OCI-LY7 (cell line): ENCODE measurements around the gene ULK3. TPM values are rescaled to one million over a fixed set of nuclear protein-coding genes. Genes with fewer than 3 reads are reported as not detected.

Source experiments
- BruUV-seq: library from RNA; stranded (reverse); fragments of 400-500 nt; replicated peaks from 2 replicates; lab custom pipeline; 2021; lab: Mats Ljungman, UMichigan
- CTCF ChIA-PET: fragments of 300-600 bp; sonication (Branson Sonifier 250); formaldehyde crosslinking; loops from one replicate; lab custom pipeline; 2022; ENCODE audit warnings: antibody characterized with exemption; ENCODE audit not compliant: unreplicated experiment; lab: Charles Lee
- POLR2A ChIA-PET: fragments of 300-600 bp; sonication (Branson Sonifier 250); formaldehyde crosslinking; loops from one replicate; lab custom pipeline; 2022; ENCODE audit warnings: antibody characterized with exemption; lab: Charles Lee
- DNase-seq: peaks from one replicate; pipeline ENCODE4 v3.0.0-alpha.2; 2015; ENCODE audit warnings: low spot score
- H2AFZ ChIP-seq: fragments of 200-600 bp; sonication (generic), shearing (Covaris generic); 2 replicates; pipeline ENCODE4 v1.6.1; 2014; ENCODE audit warnings: mild to moderate bottlenecking, antibody characterized with exemption, low read length, moderate library complexity
- H3K27ac ChIP-seq: fragments of 200-600 bp; sonication (generic); 2 replicates; pipeline ENCODE4 v1.5.1; 2014; ENCODE audit warnings: mixed run types, low read depth, mild to moderate bottlenecking, moderate library complexity, low read length, inconsistent platforms; ENCODE audit not compliant: poor library complexity, severe bottlenecking
- H3K36me3 ChIP-seq: fragments of 200-600 bp; sonication (generic); 2 replicates; pipeline ENCODE4 v1.6.1; 2014; ENCODE audit warnings: mild to moderate bottlenecking, antibody characterized with exemption, low read length, moderate library complexity, mixed read lengths; ENCODE audit not compliant: insufficient read depth
- H3K4me1 ChIP-seq: fragments of 200-600 bp; sonication (generic); 2 replicates; pipeline ENCODE4 v1.5.1; 2014; ENCODE audit warnings: mild to moderate bottlenecking, low read length; ENCODE audit not compliant: insufficient read depth, poor library complexity, severe bottlenecking
- H3K4me2 ChIP-seq: fragments of 200-600 bp; sonication (generic); 2 replicates; pipeline ENCODE4 v1.6.1; 2014; ENCODE audit warnings: mild to moderate bottlenecking, low read length
- H3K4me3 ChIP-seq: fragments of 200-600 bp; sonication (generic); 2 replicates; pipeline ENCODE4 v1.5.1; 2014; ENCODE audit warnings: mild to moderate bottlenecking, low read depth, low read length; ENCODE audit not compliant: poor library complexity, severe bottlenecking
- H3K79me2 ChIP-seq: fragments of 200-600 bp; sonication (generic); 2 replicates; pipeline ENCODE4 v1.6.1; 2016; ENCODE audit warnings: low read depth, mild to moderate bottlenecking, low read length, moderate library complexity, mixed read lengths; ENCODE audit not compliant: insufficient read depth
- H3K9me2 ChIP-seq: fragments of 200-600 bp; sonication (generic); 2 replicates; pipeline ENCODE4 v1.6.1; 2016; ENCODE audit warnings: mild to moderate bottlenecking, low read length, mixed read lengths; ENCODE audit not compliant: insufficient read depth
- H3K9me3 ChIP-seq: fragments of 200-600 bp; sonication (generic); 2 replicates; pipeline ENCODE4 v1.6.1; 2014; ENCODE audit warnings: mild to moderate bottlenecking, mixed run types, low read length, mixed read lengths
- H4K20me1 ChIP-seq: fragments of 200-600 bp; sonication (generic); 2 replicates; pipeline ENCODE4 v1.6.1; 2014; ENCODE audit warnings: mild to moderate bottlenecking, antibody characterized with exemption, low read length, moderate library complexity, mixed read lengths; ENCODE audit not compliant: insufficient read depth
- EZH2phosphoT487 ChIP-seq: fragments of 200-600 bp; sonication (generic); IDR thresholded peaks from 2 replicates; pipeline ENCODE4 v1.6.1; 2018; ENCODE audit warnings: low read depth, borderline replicate concordance, mild to moderate bottlenecking, mixed run types, antibody characterized with exemption, low read length, moderate library complexity, mixed read lengths
- intact Hi-C: fragments of 100-400 bp; cut with micrococcal nuclease; formaldehyde crosslinking; loops from one replicate; pipeline ENCODE4 v1.10.0; 2022; ENCODE audit not compliant: unreplicated experiment
- total RNA-seq, 2 experiments: library from RNA; depleted of rRNA in 1 of 2; stranded (reverse); fragments of >200 nt in 1 of 2; shearing (Covaris generic) in 1 of 2; gene quantifications; 2 replicates each; pipeline ENCODE4 v1.2.3, GENCODE V29; 2014 to 2022
- TF ChIP-seq, protein P1 (sequence below): fragments of 200-600 bp; sonication (generic); conservative IDR thresholded peaks from 2 replicates; pipeline ENCODE4 v1.5.1; 2014; ENCODE audit warnings: mild to moderate bottlenecking, antibody characterized with exemption, low read length, moderate library complexity, mixed read lengths

The ULK3 gene
- total RNA-seq, 2 experiments from 2014 or later = 31.7 to 46.4 TPM

GRCh38 chr15:74830868-74831267, 12.1 kb downstream of the ULK3 start:
- BruUV-seq = no TSS peak
- POLR2A ChIA-PET = interaction anchor here (2.9 kb wide), 1 partner anchor 10 kb away, joined by 12 read pairs; no protein-coding TSS in a partner anchor
- intact Hi-C loops = no loop called here
- H3K27ac ChIP-seq = no peak overlapping the region
- H2AFZ ChIP-seq = no peak overlapping the region
- no peaks in the 10 kb centered on the region for H3K9me2 ChIP-seq
- H3K4me3 ChIP-seq = no peak overlapping the region
- no peak overlapping the region for H3K4me2 ChIP-seq
- peaks cover 23% of the 10 kb centered on the region for H3K4me1 ChIP-seq
- no peak for DNase-seq
- no peaks in the 10 kb centered on the region for H3K79me2 ChIP-seq
- H4K20me1 ChIP-seq = no peaks in the 10 kb centered on the region
- no peak for TF ChIP-seq EZH2phosphoT487
- TF ChIP-seq, protein P1, sequence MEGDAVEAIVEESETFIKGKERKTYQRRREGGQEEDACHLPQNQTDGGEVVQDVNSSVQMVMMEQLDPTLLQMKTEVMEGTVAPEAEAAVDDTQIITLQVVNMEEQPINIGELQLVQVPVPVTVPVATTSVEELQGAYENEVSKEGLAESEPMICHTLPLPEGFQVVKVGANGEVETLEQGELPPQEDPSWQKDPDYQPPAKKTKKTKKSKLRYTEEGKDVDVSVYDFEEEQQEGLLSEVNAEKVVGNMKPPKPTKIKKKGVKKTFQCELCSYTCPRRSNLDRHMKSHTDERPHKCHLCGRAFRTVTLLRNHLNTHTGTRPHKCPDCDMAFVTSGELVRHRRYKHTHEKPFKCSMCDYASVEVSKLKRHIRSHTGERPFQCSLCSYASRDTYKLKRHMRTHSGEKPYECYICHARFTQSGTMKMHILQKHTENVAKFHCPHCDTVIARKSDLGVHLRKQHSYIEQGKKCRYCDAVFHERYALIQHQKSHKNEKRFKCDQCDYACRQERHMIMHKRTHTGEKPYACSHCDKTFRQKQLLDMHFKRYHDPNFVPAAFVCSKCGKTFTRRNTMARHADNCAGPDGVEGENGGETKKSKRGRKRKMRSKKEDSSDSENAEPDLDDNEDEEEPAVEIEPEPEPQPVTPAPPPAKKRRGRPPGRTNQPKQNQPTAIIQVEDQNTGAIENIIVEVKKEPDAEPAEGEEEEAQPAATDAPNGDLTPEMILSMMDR = no peak
- H3K9me3 ChIP-seq = no peaks in the 10 kb centered on the region
- CTCF ChIA-PET = no interaction called here
- peaks cover 2% of the 10 kb centered on the region; the same call in 1 of the 2 replicates for H3K36me3 ChIP-seq

DNA sequence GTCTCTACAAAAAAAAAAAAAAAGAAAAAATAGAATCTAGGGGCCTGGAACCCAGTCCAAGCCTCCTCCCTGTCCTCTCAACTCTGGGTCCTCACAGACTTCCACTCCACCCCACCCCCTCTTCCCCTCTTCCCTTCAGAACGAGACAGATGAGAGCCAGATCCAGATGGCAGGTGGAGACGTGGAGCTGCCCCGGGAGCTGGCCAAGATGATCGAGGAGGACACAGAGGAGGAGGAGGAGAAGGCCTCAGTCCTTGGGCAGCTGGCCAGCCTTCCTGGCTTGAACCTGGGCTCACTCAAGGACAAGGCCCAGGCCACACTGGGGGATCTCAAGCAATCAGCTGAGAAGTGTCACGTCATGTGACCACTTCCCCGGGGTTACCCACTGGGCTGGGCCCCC, 13.0 kb downstream of the ULK3 start:
- H3K79me2 ChIP-seq = no peaks in the 10 kb centered on the region
- DNase-seq = no peak
- no peaks in the 10 kb centered on the region for H4K20me1 ChIP-seq
- H3K27ac ChIP-seq = no peak overlapping the region
- intact Hi-C loops = no loop called here
- no peak overlapping the region for H2AFZ ChIP-seq
- ChIA-PET CTCF (interaction anchor here (0.6 kb wide), 1 partner anchor 57 kb away, joined by 6 read pairs; no protein-coding TSS in a partner anchor), POLR2A (interaction anchor here (0.7 to 2.9 kb wide), 3 partner anchors 9 to 57 kb away, joined by 3 to 12 read pairs (median 5); no protein-coding TSS in a partner anchor)
- BruUV-seq = no TSS peak
- H3K9me3 ChIP-seq = no peaks in the 10 kb centered on the region
- no peaks in the 10 kb centered on the region for H3K36me3 ChIP-seq
- no peak overlapping the region for H3K4me3 ChIP-seq
- no peak overlapping the region for H3K4me2 ChIP-seq
- peaks cover 23% of the 10 kb centered on the region for H3K4me1 ChIP-seq
- no peaks in the 10 kb centered on the region for H3K9me2 ChIP-seq
- no peak for TF ChIP-seq EZH2phosphoT487
- TF ChIP-seq, protein P1 = no peak

GRCh38 chr15:74829486-74829885, 13.5 kb downstream of the ULK3 start:
- Histone ChIP-seq H3K9me2 (no peaks in the 10 kb centered on the region), H3K36me3 (no peaks in the 10 kb centered on the region), H3K4me1 (peaks cover 23% of the 10 kb centered on the region), H4K20me1 (no peaks in the 10 kb centered on the region), H3K9me3 (no peaks in the 10 kb centered on the region), H3K4me2 (no peak overlapping the region), H3K79me2 (no peaks in the 10 kb centered on the region), H2AFZ (no peak overlapping the region), H3K4me3 (no peak overlapping the region), H3K27ac (no peak overlapping the region)
- no peak for DNase-seq
- ChIA-PET CTCF (no interaction called here), POLR2A (interaction anchor here (0.6 to 2.9 kb wide), 3 partner anchors 9 to 350 kb away, joined by 3 to 12 read pairs (median 3); no protein-coding TSS in a partner anchor)
- intact Hi-C loops = no loop called here
- BruUV-seq = no TSS peak
- TF ChIP-seq EZH2phosphoT487 = no peak
- TF ChIP-seq, protein P1 = no peak
